Measurements from ENCODE around the gene HEPN1.

Gene HEPN1

GRCh38 chr11:124941703-124942102 lies 22.7 kb downstream of the HEPN1 start:
- H3K4me3 ChIP-seq (replicated peaks; ENCODE audit: low read depth, low read length): no peak overlapping the region
- TF ChIP-seq CTCF (IDR thresholded peaks at IDR 0.05; ENCODE audit: low read depth, low read length, missing control alignments): no peak
- DNase-seq (ENCODE audit: extremely low read depth, low read depth): no peak

- TF ChIP-seq CTCF (IDR thresholded peaks at IDR 0.05; ENCODE audit: low read depth, low read length, missing control alignments): no peak
- H3K4me3 ChIP-seq (replicated peaks; ENCODE audit: low read depth, low read length): no peak overlapping the region
- no peak for DNase-seq (ENCODE audit: extremely low read depth, low read depth)
These were observed 23.6 kb downstream of the HEPN1 start for GRCh38 chr11:124942466-124943253.

GRCh38 chr11:124943254-124943616 lies 24.2 kb downstream of the HEPN1 start:
- no peak for DNase-seq (ENCODE audit: extremely low read depth, low read depth)
- TF ChIP-seq CTCF (IDR thresholded peaks at IDR 0.05; ENCODE audit: low read depth, low read length, missing control alignments): no peak
- H3K4me3 ChIP-seq (replicated peaks; ENCODE audit: low read depth, low read length): no peak overlapping the region

- no peak for TF ChIP-seq CTCF (IDR thresholded peaks at IDR 0.05; ENCODE audit: low read depth, low read length, missing control alignments)
- DNase-seq (ENCODE audit: extremely low read depth, low read depth): no peak
- H3K4me3 ChIP-seq (replicated peaks; ENCODE audit: low read depth, low read length): no peak overlapping the region
These were observed 24.7 kb downstream of the HEPN1 start for GRCh38 chr11:124943741-124944140.

- no peak for DNase-seq (ENCODE audit: extremely low read depth, low read depth)
- no peak for TF ChIP-seq CTCF (IDR thresholded peaks at IDR 0.05; ENCODE audit: low read depth, low read length, missing control alignments)
- no peak overlapping the region for H3K4me3 ChIP-seq (replicated peaks; ENCODE audit: low read depth, low read length)
These were observed 25.5 kb downstream of the HEPN1 start for GRCh38 chr11:124944565-124944964.

GRCh38 chr11:124945826-124946225 lies 26.8 kb downstream of the HEPN1 start:
- TF ChIP-seq CTCF (IDR thresholded peaks at IDR 0.05; ENCODE audit: low read depth, low read length, missing control alignments): no peak
- H3K4me3 ChIP-seq (replicated peaks; ENCODE audit: low read depth, low read length): no peak overlapping the region
- no peak for DNase-seq (ENCODE audit: extremely low read depth, low read depth)

GRCh38 chr11:124946735-124947141 lies 27.7 kb downstream of the HEPN1 start:
- no peak for TF ChIP-seq CTCF (IDR thresholded peaks at IDR 0.05; ENCODE audit: low read depth, low read length, missing control alignments)
- DNase-seq (ENCODE audit: extremely low read depth, low read depth): peak; percentile 89
- H3K4me3 ChIP-seq (replicated peaks; ENCODE audit: low read depth, low read length): no peak overlapping the region
